Measurements from ENCODE around the gene PTPRA. TPM values are rescaled to one million over a fixed set of nuclear protein-coding genes. Genes with fewer than 3 reads are reported as not detected.

The PTPRA gene
- total and polyA plus RNA-seq, 2 of the 13 experiments (the other 11 are each of a cell fraction or from before 2014, with no cell fraction given), result 47.2 to 127 TPM

GRCh38 chr20:2840138-2840966 is 32.9 kb upstream of the PTPRA start, which contains the start of the genes PCED1A and VPS16 (continued):
- TF ChIP-seq PPARG (CRISPR knock-in tag; conservative IDR thresholded peaks at IDR 0.05) (no peak; the same call in 1 of the 2 replicates), JUNB (CRISPR knock-in tag; IDR thresholded peaks at IDR 0.05; ENCODE audit: borderline replicate concordance) (no peak), GFI1 (CRISPR knock-in tag; IDR thresholded peaks at IDR 0.05; ENCODE audit: borderline replicate concordance) (peak; percentile 53; the same call in 1 of the 2 replicates), ARHGAP35 (CRISPR knock-in tag; IDR thresholded peaks at IDR 0.05; ENCODE audit: borderline replicate concordance) (peak; percentile 99), ZNF124 (CRISPR knock-in tag; IDR thresholded peaks at IDR 0.05) (no peak; the same call in 1 of the 2 replicates), ZNF225 (CRISPR knock-in tag; IDR thresholded peaks at IDR 0.05) (peak; percentile 98), TEAD2 (CRISPR knock-in tag; IDR thresholded peaks at IDR 0.05) (peak; percentile 69; the same call in 1 of the 2 replicates), CENPT (CRISPR knock-in tag; IDR thresholded peaks at IDR 0.05; ENCODE audit: low read depth) (peak; percentile 53; the same call in 1 of the 2 replicates), ZNF709 (CRISPR knock-in tag; IDR thresholded peaks at IDR 0.05) (peak; percentile 95), CREB1 (IDR thresholded peaks at IDR 0.05) (0 out of 2 replicates have a peak, but pooled peaks have one; percentile 22), CREB1 (CRISPR knock-in tag; IDR thresholded peaks at IDR 0.05) (no peak), PAF1 (CRISPR knock-in tag; IDR thresholded peaks at IDR 0.05) (no peak), ZNF800 (CRISPR knock-in tag; IDR thresholded peaks at IDR 0.05) (peak; percentile 81), ASH2L (IDR thresholded peaks at IDR 0.05; ENCODE audit: insufficient read length, low read depth, low read length) (peak; percentile 89), SRSF4 (IDR thresholded peaks at IDR 0.05; ENCODE audit: low read depth, low read length, poor library complexity, severe bottlenecking) (no peak), DR1 (CRISPR knock-in tag; IDR thresholded peaks at IDR 0.05) (peak; percentile 72; the same call in 1 of the 2 replicates), ZNF660 (CRISPR knock-in tag; IDR thresholded peaks at IDR 0.05; ENCODE audit: borderline replicate concordance, low read depth) (no peak), FOXO4 (CRISPR knock-in tag; conservative IDR thresholded peaks at IDR 0.05) (peak; percentile 95), ZMAT3 (CRISPR knock-in tag; conservative IDR thresholded peaks at IDR 0.05) (peak; percentile 98), ARNT2 (CRISPR knock-in tag; IDR thresholded peaks at IDR 0.05; ENCODE audit: low read depth) (peak; percentile 96; the same call in 1 of the 2 replicates), ZNF317 (CRISPR knock-in tag; IDR thresholded peaks at IDR 0.05) (peak; percentile 83), ZFP37 (CRISPR knock-in tag; IDR thresholded peaks at IDR 0.05; ENCODE audit: borderline replicate concordance) (peak; percentile 94), NCOA2 (CRISPR knock-in tag; IDR thresholded peaks at IDR 0.05) (no peak; the same call in 1 of the 2 replicates), ZNF441 (CRISPR knock-in tag; IDR thresholded peaks at IDR 0.05; ENCODE audit: borderline replicate concordance) (peak; percentile 87)
- TF ChIP-seq, protein P1, sequence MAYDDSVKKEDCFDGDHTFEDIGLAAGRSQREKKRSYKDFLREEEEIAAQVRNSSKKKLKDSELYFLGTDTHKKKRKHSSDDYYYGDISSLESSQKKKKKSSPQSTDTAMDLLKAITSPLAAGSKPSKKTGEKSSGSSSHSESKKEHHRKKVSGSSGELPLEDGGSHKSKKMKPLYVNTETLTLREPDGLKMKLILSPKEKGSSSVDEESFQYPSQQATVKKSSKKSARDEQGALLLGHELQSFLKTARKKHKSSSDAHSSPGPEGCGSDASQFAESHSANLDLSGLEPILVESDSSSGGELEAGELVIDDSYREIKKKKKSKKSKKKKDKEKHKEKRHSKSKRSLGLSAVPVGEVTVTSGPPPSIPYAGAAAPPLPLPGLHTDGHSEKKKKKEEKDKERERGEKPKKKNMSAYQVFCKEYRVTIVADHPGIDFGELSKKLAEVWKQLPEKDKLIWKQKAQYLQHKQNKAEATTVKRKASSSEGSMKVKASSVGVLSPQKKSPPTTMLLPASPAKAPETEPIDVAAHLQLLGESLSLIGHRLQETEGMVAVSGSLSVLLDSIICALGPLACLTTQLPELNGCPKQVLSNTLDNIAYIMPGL (CRISPR knock-in tag; IDR thresholded peaks at IDR 0.05; ENCODE audit: borderline replicate concordance in 1 of 2, low read depth in 1 of 2), result peak; percentile 91 to 95
